Testis (tissue), 2 donors: Measurements from ENCODE around the gene AXDND1.

Experiments used
- CTCF ChIP-seq, 3 experiments: fragments of 450-650 bp in 2 of 3; fragments of 200-600 bp in 1 of 3; sonication (generic) in 1 of 3; IDR thresholded peaks; one replicate each; pipeline ENCODE4 v1.5.1; 2016 to 2019; ENCODE audit warnings: antibody characterized with exemption in 3 of 3, mild to moderate bottlenecking in 2 of 3, moderate library complexity in 1 of 3
- POLR2A ChIP-seq: fragments of 450-650 bp; IDR thresholded peaks from one replicate; pipeline ENCODE4 v1.6.1; 2017; ENCODE audit warnings: antibody characterized with exemption, mild to moderate bottlenecking, moderate library complexity

- TF ChIP-seq CTCF (IDR thresholded peaks at IDR 0.05) (no peak), POLR2A (no peak)
These were observed 23.7 kb upstream of the AXDND1 start for GRCh38 chr1:179341943-179342547.
